ENCODE measurements around the gene TEX38.

- TF ChIP-seq POLR2A (IDR thresholded peaks at IDR 0.05; ENCODE audit: extremely low read depth, insufficient read length), result no peak
- TF ChIP-seq MAX (IDR thresholded peaks at IDR 0.05; ENCODE audit: low read depth, low read length), result no peak
These were observed 25.4 kb downstream of the TEX38 start for GRCh38 chr1:46697053-46697452.
